ENCODE data around the gene CTDSP2.

DNA sequence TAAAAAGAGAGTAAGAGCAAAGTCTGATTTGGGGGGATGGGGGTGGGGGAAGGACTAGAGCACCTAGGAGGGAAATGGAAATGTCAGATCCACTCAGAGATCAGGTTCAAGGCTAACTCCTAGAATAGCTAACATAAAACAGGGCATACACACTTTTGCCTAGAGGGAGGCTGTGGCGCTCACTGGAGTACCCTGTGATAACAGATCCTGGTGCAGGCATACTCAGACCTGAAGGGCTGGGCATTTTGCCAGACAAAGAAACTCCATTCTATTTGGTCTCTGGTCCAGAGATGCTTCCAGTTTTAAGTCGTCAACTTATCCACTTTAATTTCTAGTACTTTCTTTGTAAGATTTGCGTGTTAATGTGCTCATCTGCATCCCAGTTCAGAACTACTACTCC is 5.8 kb downstream of the CTDSP2 start:
- TF ChIP-seq GATA2 (IDR thresholded peaks at IDR 0.05; ENCODE audit: low read depth, low read length), result peak; percentile 65
- no peak for TF ChIP-seq GATA3 (IDR thresholded peaks at IDR 0.05; ENCODE audit: low read depth, low read length)

Data from SH-SY5Y (cell line).